Choroid plexus epithelial cell (primary cell): Measurements from ENCODE around the gene DCP1A.
A peak's percentile ranks its signal among the peaks of the same experiment; 100 is the strongest.
"Not testable (repeated sequence)": the region's sequence is repeated elsewhere in the genome, so short reads cannot be mapped to it uniquely, and the experiment has no call there.

Source experiments
- DNase-seq: peaks from one replicate; pipeline ENCODE4 v3.0.0-alpha.2; 2010; ENCODE audit warnings: low read depth
- H3K4me3 ChIP-seq: 2 replicates; pipeline ENCODE4 v1.5.1; 2011; ENCODE audit warnings: low read depth, mild to moderate bottlenecking, control low read depth, low read length, moderate library complexity
- TF ChIP-seq, protein P1 (sequence below): conservative IDR thresholded peaks from 2 replicates; pipeline ENCODE4 v1.5.1; 2011; ENCODE audit warnings: low read depth, mild to moderate bottlenecking, control low read depth, inconsistent platforms, low read length, moderate library complexity

The DCP1A gene

DNA sequence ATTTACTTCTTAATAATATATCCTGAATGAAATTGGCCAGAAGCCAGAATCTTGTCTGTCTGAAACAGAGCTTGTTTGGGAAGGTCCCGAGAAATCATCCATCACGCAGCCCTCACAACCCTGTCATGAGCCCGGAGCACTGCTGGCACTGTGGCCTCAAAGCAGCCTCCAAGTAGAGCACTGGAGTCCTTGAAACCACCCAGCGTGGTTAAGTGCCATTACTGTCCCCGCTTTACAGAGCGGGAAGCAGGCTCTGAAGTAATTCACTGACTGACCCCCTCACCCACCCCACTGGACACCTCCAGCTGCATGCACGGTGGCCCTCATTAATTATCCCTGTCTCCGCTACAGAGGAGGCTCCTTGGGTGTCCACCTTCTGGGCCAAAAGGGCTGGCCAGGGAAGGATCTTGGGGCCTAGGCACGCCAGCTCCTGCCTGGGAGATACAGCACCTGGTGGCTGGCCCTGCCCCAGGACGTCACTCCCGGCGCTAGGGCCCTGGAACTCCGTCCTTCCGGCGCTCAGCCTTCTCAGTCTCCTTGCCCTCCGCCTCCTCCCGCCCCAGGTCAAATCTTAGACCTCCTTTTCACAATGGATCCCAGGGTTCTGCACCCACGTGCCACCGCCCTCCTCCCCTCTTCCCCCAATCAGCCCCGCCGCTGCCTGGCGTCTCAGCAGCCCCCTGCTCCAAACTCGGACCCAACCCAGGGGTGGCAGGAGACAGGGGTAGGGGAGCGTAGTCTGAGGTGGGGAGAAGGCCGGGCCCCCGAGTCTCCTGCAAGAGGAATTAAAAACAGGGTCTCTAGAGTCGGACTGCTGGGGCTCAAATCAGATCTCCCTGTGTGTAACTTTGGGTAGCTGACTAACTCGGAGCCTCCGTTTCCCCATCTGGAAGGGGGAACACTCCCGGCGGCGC lies 92.6 kb downstream of the DCP1A start:
- H3K4me3 ChIP-seq, result peak overlapping the region; percentile 83
- peak; percentile 65 for DNase-seq
- TF ChIP-seq, protein P1, sequence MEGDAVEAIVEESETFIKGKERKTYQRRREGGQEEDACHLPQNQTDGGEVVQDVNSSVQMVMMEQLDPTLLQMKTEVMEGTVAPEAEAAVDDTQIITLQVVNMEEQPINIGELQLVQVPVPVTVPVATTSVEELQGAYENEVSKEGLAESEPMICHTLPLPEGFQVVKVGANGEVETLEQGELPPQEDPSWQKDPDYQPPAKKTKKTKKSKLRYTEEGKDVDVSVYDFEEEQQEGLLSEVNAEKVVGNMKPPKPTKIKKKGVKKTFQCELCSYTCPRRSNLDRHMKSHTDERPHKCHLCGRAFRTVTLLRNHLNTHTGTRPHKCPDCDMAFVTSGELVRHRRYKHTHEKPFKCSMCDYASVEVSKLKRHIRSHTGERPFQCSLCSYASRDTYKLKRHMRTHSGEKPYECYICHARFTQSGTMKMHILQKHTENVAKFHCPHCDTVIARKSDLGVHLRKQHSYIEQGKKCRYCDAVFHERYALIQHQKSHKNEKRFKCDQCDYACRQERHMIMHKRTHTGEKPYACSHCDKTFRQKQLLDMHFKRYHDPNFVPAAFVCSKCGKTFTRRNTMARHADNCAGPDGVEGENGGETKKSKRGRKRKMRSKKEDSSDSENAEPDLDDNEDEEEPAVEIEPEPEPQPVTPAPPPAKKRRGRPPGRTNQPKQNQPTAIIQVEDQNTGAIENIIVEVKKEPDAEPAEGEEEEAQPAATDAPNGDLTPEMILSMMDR, result no peak

DNA sequence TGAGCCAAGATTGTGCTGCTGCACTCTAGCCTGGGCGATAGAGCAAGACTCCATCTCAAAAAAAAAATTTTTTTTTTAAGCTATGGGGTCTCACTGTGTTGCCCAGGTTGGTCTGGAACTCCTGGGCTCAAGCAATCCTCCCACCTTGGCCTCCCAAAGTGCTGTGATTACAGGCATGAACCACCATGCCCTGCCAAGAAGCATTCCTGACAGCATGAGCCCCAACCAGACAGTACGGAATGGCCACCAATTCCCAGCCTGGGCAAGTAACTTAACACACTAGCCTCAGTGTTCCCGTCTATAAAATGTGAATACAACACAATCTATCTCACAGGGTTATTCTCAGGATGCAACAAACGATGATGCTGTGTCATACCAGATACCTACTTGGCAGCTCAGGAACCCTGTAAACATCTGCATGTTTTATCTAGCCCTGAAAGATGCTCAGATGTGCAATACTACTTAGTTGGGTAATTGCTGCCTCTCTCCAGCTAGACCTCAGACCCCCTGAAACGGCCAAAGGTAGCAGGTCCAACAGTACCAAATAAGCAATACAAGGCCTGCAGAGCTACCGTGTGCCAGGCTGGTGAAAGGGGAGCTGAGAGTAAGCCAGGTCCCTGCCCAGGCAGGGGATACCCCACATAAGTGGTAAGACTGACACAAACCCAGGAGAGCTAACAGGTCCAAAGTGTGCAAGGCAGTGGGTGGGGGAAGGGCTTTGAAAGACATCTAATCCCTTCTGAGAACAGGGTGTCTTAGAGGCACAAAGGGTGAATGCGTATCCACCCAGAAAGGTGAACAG lies 93.4 kb downstream of the DCP1A start:
- H3K4me3 ChIP-seq, result peak overlapping the region; percentile 83
- TF ChIP-seq, protein P1, result no peak
- no peak for DNase-seq

DNA sequence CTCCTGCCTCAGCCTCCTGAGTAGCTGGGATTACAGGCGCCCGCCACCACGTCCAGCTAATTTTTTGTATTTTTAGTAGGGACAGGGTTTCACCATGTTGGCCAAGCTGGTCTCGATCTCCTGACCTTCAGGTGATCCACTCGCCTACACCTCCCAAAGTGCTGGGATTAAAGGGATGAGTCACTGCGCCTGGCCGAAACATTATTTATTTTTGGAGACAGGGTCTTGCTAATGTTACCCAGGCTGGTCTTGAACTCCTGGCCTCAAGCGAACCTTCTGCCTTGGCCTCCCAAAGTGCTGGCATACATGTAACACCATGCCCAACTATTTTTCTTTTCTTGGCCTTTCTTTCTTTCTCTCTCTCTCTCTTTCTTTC lies 94.4 kb downstream of the DCP1A start:
- H3K4me3 ChIP-seq, DNase-seq: not testable (repeated sequence)

DNA sequence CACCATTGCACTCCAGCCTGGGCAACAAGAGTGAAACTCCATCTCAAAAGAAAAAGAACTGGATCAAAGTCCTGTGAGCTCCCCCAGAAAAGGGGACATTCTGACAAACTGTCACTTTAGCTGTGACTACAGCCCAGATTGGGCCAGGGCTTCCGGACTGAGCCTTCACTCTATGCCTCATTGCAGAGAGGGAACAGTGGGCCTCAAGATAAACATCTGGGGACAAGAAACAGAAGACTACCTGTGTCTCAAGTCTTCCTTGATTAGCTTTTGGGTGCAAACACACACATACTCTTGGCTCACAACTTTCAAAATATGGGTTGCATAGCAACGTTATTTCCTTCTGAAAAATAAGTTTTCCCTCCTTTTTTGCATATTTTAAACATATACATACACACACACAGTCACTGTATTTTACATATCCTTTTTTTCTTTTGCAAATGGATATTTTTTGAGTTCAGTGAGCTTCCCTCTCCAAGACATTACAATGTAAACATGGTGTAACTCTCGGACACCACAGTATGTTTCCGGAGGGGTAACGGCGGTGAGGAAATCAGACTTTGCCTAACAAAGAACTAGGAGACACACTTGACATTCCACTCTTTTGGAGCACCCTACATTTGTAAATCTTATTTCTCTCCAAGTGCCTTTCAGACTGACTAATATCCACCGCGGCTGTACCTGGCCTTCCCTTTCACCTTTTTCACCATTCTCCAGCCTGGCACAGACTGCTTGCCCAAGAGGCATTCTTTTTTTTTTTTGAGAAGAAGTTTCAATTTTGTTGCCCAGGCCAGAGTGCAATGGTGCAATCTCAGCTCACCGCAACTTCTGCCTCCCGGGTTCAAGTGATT lies 95.0 kb downstream of the DCP1A start:
- H3K4me3 ChIP-seq, result peak overlapping the region; percentile 6
- peak; percentile 56 for DNase-seq
- TF ChIP-seq, protein P1, result no peak

DNA sequence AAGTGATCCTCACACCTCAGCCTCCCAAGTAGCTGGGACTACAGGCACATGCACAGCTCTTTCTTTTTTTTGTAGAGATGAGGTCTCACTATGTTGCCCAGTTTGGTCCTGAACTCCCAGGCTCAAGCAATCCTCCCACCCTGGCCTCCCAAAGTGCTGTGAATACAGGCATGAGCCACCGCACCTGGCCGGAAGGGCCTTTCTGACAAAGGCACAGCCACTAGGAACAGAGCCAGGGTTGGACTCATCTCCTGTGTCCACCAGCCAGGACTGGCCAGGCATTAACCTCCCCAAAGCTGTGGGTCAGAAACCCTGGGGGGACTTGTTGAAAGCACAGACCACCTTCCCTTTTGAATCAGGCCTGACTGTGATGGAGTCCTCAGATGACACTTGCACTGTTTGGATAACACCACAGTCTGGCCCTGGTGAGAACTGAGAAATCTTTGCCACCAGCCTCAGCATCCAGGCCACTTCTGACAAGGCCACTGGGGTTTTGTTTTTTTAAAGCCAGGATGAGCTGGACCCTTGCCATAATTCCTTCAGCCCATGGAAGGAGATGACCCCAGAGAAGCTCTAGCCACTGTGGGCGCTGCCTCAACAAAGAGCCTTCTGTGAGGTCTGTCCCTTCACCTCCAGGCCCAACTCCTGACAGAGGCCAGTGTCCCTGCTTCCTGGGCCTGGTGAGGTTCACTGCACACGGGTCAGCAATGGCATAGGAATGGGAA lies 96.3 kb downstream of the DCP1A start:
- TF ChIP-seq, protein P1, result no peak
- no peak overlapping the region for H3K4me3 ChIP-seq

DNA sequence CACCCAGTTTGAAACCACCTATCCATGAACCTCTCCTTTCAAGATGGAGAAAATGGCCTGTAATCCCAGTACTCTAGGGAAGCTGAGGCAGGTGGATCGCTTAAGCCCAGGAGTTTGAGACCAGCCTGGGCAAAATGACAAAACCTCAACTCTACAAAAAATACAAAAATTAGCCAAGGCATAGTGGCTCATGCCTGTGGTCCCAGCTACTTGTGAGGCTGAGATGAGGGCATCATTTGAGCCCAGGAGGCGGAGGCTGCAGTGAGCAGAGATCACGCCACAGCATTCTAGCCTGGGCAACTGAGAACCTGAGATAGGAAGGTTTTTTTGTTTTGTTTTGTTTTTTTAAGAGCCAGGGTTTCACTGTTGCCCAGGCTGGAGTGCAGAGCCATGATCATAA lies 96.9 kb downstream of the DCP1A start:
- DNase-seq, result no peak
- H3K4me3 ChIP-seq, result no peak overlapping the region
- TF ChIP-seq, protein P1, result no peak

More for the DNA sequence above, 96.3 kb downstream of the DCP1A start:
- DNase-seq, result no peak
